ENCODE results near the gene NUDT7.

The NUDT7 gene

GRCh38 chr16:77758508-77758907 lies 36.2 kb downstream of the NUDT7 start:
- Histone ChIP-seq H4K20me1 (ENCODE audit: control insufficient read depth, insufficient read depth, low read depth, low read length) (no peaks in the 10 kb centered on the region), H3K4me3 (ENCODE audit: low read length) (no peak overlapping the region), H3K4me1 (ENCODE audit: control insufficient read depth, low read length) (no peaks in the 10 kb centered on the region), H3K27ac (ENCODE audit: low read depth, low read length) (no peak overlapping the region), H3F3A (ENCODE audit: control insufficient read depth, insufficient read depth) (no peaks in the 10 kb centered on the region), H3K9me3 (ENCODE audit: control insufficient read depth, insufficient read depth, low read length) (no peaks in the 10 kb centered on the region), H3K36me3 (ENCODE audit: control insufficient read depth, low read length) (no peaks in the 10 kb centered on the region), H3K27me3 (ENCODE audit: control insufficient read depth, low read length) (no peaks in the 10 kb centered on the region), H3K4me2 (ENCODE audit: low read length) (no peak overlapping the region), H3K9me2 (replicated peaks; ENCODE audit: control insufficient read depth, low read length) (no peaks in the 10 kb centered on the region), H3K79me2 (ENCODE audit: control insufficient read depth, low read length) (no peaks in the 10 kb centered on the region)
- TF ChIP-seq EZH2phosphoT487 (IDR thresholded peaks at IDR 0.05; ENCODE audit: borderline replicate concordance, low read length) (no peak), CTCF (IDR thresholded peaks at IDR 0.05; ENCODE audit: low read depth, low read length, poor library complexity, severe bottlenecking) (no peak)

- Histone ChIP-seq H3K79me2 (ENCODE audit: control insufficient read depth, low read length) (no peaks in the 10 kb centered on the region), H3K4me3 (ENCODE audit: low read length) (no peak overlapping the region), H3K27me3 (ENCODE audit: control insufficient read depth, low read length) (no peaks in the 10 kb centered on the region), H3K27ac (ENCODE audit: low read depth, low read length) (no peak overlapping the region), H3K36me3 (ENCODE audit: control insufficient read depth, low read length) (no peaks in the 10 kb centered on the region), H3K4me1 (ENCODE audit: control insufficient read depth, low read length) (no peaks in the 10 kb centered on the region), H3K4me2 (ENCODE audit: low read length) (no peak overlapping the region), H3K9me2 (replicated peaks; ENCODE audit: control insufficient read depth, low read length) (no peaks in the 10 kb centered on the region), H3F3A (ENCODE audit: control insufficient read depth, insufficient read depth) (no peaks in the 10 kb centered on the region), H3K9me3 (ENCODE audit: control insufficient read depth, insufficient read depth, low read length) (no peaks in the 10 kb centered on the region), H4K20me1 (ENCODE audit: control insufficient read depth, insufficient read depth, low read depth, low read length) (no peaks in the 10 kb centered on the region)
- TF ChIP-seq CTCF (IDR thresholded peaks at IDR 0.05; ENCODE audit: low read depth, low read length, poor library complexity, severe bottlenecking), result no peak
- TF ChIP-seq EZH2phosphoT487 (IDR thresholded peaks at IDR 0.05; ENCODE audit: borderline replicate concordance, low read length), result no peak
These were observed 36.9 kb downstream of the NUDT7 start for GRCh38 chr16:77759201-77759600.

- Histone ChIP-seq H3K4me1 (ENCODE audit: control insufficient read depth, low read length) (no peaks in the 10 kb centered on the region), H3K4me2 (ENCODE audit: low read length) (no peak overlapping the region), H3K9me2 (replicated peaks; ENCODE audit: control insufficient read depth, low read length) (no peaks in the 10 kb centered on the region)
These were observed 37.5 kb downstream of the NUDT7 start for GRCh38 chr16:77759821-77760220.

More at GRCh38 chr16:77759821-77760220, 37.5 kb downstream of the NUDT7 start:
- H3K27ac ChIP-seq (ENCODE audit: low read depth, low read length), result no peak overlapping the region
- H3K27me3 ChIP-seq (ENCODE audit: control insufficient read depth, low read length), result no peaks in the 10 kb centered on the region
- no peaks in the 10 kb centered on the region for H3F3A ChIP-seq (ENCODE audit: control insufficient read depth, insufficient read depth)
- H3K36me3 ChIP-seq (ENCODE audit: control insufficient read depth, low read length), result no peaks in the 10 kb centered on the region
- no peak for TF ChIP-seq EZH2phosphoT487 (IDR thresholded peaks at IDR 0.05; ENCODE audit: borderline replicate concordance, low read length)
- no peak for TF ChIP-seq CTCF (IDR thresholded peaks at IDR 0.05; ENCODE audit: low read depth, low read length, poor library complexity, severe bottlenecking)
- no peak overlapping the region for H3K4me3 ChIP-seq (ENCODE audit: low read length)
- H4K20me1 ChIP-seq (ENCODE audit: control insufficient read depth, insufficient read depth, low read depth, low read length), result no peaks in the 10 kb centered on the region
- no peaks in the 10 kb centered on the region for H3K79me2 ChIP-seq (ENCODE audit: control insufficient read depth, low read length)
- H3K9me3 ChIP-seq (ENCODE audit: control insufficient read depth, insufficient read depth, low read length), result no peaks in the 10 kb centered on the region

Data from DOHH2 (cell line).